ENCODE measurements around the gene PPFIA1. TPM values are rescaled to one million over a fixed set of nuclear protein-coding genes. Genes with fewer than 3 reads are reported as not detected.
A peak's percentile ranks its signal among the peaks of the same experiment; 100 is the strongest.

Gene PPFIA1
- total RNA-seq, 6 experiments from 2014 or later: 29.4 to 40.0 (median 32.7) TPM

DNA sequence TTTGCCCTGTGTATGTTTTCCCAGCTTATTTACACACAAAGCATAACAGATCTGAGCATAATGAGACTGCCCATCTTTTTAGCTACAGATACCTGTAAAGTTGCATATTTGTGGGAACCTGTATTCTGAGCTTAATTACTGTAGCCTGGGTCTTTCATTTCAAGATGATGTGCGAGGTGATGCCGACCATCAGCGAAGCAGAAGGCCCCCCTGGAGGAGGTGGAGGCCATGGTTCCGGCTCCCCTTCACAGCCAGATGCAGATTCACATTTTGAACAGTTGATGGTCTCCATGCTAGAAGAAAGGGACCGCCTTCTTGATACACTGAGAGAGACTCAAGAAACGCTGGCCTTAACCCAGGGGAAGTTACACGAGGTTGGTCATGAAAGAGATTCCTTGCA is 1.5 kb downstream of the PPFIA1 start:
- no peak overlapping the region for H3K27ac Mint-ChIP-seq
- H3K27me3 Mint-ChIP-seq (ENCODE audit: insufficient read depth): peaks cover 10% of the 10 kb centered on the region
- TF ChIP-seq, protein P1, sequence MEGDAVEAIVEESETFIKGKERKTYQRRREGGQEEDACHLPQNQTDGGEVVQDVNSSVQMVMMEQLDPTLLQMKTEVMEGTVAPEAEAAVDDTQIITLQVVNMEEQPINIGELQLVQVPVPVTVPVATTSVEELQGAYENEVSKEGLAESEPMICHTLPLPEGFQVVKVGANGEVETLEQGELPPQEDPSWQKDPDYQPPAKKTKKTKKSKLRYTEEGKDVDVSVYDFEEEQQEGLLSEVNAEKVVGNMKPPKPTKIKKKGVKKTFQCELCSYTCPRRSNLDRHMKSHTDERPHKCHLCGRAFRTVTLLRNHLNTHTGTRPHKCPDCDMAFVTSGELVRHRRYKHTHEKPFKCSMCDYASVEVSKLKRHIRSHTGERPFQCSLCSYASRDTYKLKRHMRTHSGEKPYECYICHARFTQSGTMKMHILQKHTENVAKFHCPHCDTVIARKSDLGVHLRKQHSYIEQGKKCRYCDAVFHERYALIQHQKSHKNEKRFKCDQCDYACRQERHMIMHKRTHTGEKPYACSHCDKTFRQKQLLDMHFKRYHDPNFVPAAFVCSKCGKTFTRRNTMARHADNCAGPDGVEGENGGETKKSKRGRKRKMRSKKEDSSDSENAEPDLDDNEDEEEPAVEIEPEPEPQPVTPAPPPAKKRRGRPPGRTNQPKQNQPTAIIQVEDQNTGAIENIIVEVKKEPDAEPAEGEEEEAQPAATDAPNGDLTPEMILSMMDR (IDR thresholded peaks at IDR 0.05): no peak
- H3K4me1 Mint-ChIP-seq (ENCODE audit: low read depth): peaks cover 31% of the 10 kb centered on the region
- peak overlapping the region; percentile 95 for H3K4me3 Mint-ChIP-seq
- H3K36me3 Mint-ChIP-seq (ENCODE audit: low read depth): peaks cover 25% of the 10 kb centered on the region
- no peak for DNase-seq
- no peaks in the 10 kb centered on the region for H3K9me3 Mint-ChIP-seq

GRCh38 chr11:70278994-70279393 is 8.5 kb downstream of the PPFIA1 start:
- Mint-ChIP-seq H3K27ac (no peak overlapping the region), H3K36me3 (ENCODE audit: low read depth) (peaks cover 38% of the 10 kb centered on the region)

DNA sequence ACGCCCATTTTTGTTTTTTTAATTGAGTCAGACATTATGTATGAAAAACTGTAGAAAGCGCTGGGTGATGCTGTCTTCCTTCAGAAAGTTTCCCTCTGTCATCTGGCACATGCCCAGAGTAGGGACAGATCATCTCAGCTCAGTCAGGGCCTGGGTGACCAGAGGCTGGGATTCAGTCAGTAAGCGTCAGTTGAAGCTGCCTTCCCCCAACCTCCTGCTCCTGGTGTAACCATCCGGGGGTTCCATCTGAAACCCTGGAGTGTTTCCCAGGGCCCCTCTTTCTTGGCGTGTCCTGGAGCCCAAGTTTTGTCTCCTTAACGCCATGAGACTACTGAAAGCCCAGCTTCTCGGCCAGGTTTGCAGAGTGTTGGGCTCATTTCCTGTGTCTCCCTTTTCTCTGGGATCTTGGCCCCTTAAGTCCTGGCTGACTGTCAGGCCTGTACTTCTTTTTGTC is 10.7 kb downstream of the PPFIA1 start:
- DNase-seq: peak; percentile 20
- H3K4me1 Mint-ChIP-seq (ENCODE audit: low read depth): peaks cover 18% of the 10 kb centered on the region
- H3K4me3 Mint-ChIP-seq: peak overlapping the region; percentile 50
- H3K27ac Mint-ChIP-seq: peak overlapping the region; percentile 74
- TF ChIP-seq, protein P1 (IDR thresholded peaks at IDR 0.05): no peak
- H3K36me3 Mint-ChIP-seq (ENCODE audit: low read depth): peaks cover 25% of the 10 kb centered on the region
- H3K9me3 Mint-ChIP-seq: no peaks in the 10 kb centered on the region
- no peaks in the 10 kb centered on the region for H3K27me3 Mint-ChIP-seq (ENCODE audit: insufficient read depth)

More at GRCh38 chr11:70278994-70279393, 8.5 kb downstream of the PPFIA1 start:
- DNase-seq: no peak
- Mint-ChIP-seq H3K4me1 (ENCODE audit: low read depth) (peaks cover 27% of the 10 kb centered on the region), H3K27me3 (ENCODE audit: insufficient read depth) (no peaks in the 10 kb centered on the region), H3K9me3 (no peaks in the 10 kb centered on the region), H3K4me3 (no peak overlapping the region)
- TF ChIP-seq, protein P1 (IDR thresholded peaks at IDR 0.05): no peak

- H3K36me3 Mint-ChIP-seq (ENCODE audit: low read depth): peaks cover 28% of the 10 kb centered on the region
- TF ChIP-seq, protein P1 (IDR thresholded peaks at IDR 0.05): no peak
- no peaks in the 10 kb centered on the region for H3K27me3 Mint-ChIP-seq (ENCODE audit: insufficient read depth)
- no peak for DNase-seq
- no peaks in the 10 kb centered on the region for H3K9me3 Mint-ChIP-seq
- H3K4me1 Mint-ChIP-seq (ENCODE audit: low read depth): peaks cover 18% of the 10 kb centered on the region
- H3K4me3 Mint-ChIP-seq: no peak overlapping the region
- no peak overlapping the region; the same call in 1 of the 2 replicates for H3K27ac Mint-ChIP-seq
These were observed 11.5 kb downstream of the PPFIA1 start for GRCh38 chr11:70282012-70282411.

DNA sequence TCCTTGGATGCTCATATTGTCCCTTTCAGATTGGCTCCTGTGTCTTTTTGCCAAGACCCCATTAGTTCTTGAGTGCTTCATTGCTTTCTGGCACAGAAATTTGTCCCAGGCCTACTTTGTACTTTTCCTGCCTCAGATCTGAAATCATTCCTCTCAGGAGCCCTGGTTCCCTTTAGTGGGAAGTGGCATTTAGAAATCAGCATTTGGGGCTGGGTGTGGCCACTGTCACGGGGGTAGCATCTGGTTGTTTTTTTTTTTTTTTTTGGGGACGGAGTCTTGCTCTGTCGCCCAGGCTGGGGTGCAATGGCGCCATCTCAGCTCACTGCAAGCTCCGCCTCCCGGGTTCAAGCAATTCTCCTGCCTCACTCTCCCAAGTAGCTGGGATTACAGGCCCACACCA is 18.2 kb downstream of the PPFIA1 start:
- peaks cover 15% of the 10 kb centered on the region; the same call in 1 of the 2 replicates for H3K36me3 Mint-ChIP-seq (ENCODE audit: low read depth)
- no peak overlapping the region for H3K4me3 Mint-ChIP-seq
- H3K9me3 Mint-ChIP-seq: no peaks in the 10 kb centered on the region
- no peak for DNase-seq
- H3K27me3 Mint-ChIP-seq (ENCODE audit: insufficient read depth): no peaks in the 10 kb centered on the region
- TF ChIP-seq, protein P1 (IDR thresholded peaks at IDR 0.05): no peak
- no peaks in the 10 kb centered on the region for H3K4me1 Mint-ChIP-seq (ENCODE audit: low read depth)
- H3K27ac Mint-ChIP-seq: no peak overlapping the region

DNA sequence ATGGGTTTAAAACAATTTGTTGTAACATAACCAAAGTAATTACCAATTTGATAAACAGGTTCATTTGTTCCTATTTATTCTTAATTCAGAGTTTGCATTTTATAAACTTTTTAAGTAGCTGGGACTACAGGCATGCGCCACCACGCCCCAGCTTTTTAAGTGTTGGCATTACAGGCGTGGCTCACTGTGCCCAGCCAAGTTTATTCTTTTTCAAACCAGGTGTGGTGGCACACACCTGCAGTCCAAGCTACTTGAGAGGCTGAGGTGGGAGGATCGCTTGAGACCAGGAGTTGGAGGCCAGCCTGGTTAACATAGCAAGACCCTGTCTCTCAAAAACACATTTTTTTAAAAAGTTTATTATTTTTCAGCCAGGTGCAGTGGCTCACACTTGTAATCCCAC is 19.1 kb downstream of the PPFIA1 start:
- Mint-ChIP-seq H3K27me3 (ENCODE audit: insufficient read depth) (no peaks in the 10 kb centered on the region), H3K9me3 (no peaks in the 10 kb centered on the region), H3K4me3 (no peak overlapping the region), H3K4me1 (ENCODE audit: low read depth) (no peaks in the 10 kb centered on the region), H3K27ac (no peak overlapping the region), H3K36me3 (ENCODE audit: low read depth) (peaks cover 17% of the 10 kb centered on the region)
- TF ChIP-seq, protein P1 (IDR thresholded peaks at IDR 0.05): no peak
- DNase-seq: no peak
